IPS-NIHi11 (cell line): ENCODE measurements around the gene TEX35.
A peak's percentile ranks its signal among the peaks of the same experiment; 100 is the strongest.

Experiments used
- DNase-seq: peaks from one replicate; pipeline ENCODE4 v3.0.0; 2012; ENCODE audit warnings: mixed read lengths, low spot score

The TEX35 gene

DNA sequence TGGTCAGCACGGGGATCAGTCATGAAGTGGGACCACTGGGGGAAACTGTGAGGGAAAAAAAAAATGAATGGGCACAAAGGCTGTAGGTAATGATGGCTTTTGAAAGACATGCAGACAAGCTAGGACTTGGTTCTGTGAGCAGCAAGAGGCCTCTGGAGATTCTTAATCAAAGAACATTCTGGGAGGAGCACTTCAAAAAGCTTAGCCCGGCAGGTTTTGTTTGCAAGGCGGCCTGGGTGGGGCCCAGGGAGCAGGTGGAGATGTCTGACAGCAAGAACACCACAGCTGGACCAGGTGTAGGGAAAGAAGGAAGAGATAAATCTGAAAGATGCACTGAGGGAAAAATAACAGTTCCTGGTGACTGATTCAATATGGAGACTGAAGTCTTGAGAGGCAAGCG is 6.0 kb downstream of the TEX35 start:
- DNase-seq: no peak

DNA sequence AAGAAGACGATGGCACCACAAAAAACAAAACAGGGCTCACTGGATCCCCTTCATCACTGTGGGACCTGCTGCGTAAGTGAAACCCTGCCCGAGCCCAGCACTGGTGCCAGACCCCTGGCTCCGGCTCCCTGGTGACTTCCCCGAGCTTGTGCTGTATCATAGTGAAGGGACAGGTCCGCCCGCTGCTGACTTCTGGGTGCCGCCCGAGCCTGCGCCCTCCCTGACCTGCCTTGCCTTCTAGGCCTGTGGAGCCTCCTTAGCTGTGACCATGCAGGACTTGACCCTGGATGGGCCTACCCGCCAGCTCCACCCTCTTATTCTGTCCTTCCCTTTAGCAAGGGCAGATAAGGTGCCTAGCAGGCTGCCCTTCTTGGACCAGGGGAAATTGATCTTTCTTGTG is 7.9 kb downstream of the TEX35 start:
- no peak for DNase-seq

DNA sequence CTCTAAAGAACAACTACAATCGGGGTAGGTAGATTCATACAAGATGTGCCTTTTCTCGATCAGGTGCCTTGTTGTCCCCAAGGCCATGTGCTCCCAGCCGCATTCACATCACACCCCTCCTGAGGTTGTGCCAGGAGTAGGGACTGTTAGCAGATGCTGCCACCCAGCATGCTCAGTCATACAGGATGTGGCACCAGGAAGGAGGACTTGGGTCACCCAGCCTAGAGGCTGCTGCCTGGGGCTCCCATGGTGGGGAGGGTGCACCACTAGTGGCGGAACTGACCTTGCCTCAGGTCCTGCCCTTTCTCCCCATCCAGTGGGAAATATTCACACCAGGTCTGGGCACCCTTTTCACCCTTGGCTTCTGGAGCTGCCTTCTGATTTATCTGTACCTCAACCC is 8.3 kb downstream of the TEX35 start:
- DNase-seq: no peak

DNA sequence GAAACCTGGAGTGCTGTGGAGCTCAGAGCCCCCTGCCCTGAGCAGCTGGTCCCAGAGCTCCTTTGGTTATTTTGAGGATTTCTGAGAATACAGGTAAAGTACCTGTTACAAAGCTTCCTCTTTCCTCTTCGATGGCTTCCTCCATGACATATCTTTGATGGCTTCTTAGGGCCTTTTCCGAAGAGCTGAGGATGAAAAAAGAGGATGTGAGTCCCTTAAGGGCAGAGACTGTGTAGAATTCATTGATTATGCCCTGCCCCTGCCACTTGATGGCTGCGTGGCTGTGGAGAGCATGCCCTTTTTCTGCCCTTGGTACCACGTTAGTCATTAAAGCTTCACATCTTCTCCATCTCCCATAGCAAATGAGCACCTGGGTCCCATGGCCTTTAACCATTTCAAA is 14.2 kb downstream of the TEX35 start:
- DNase-seq: no peak

- DNase-seq: no peak
Measured at GRCh38 chr1:178528228-178528952, 15.5 kb downstream of the TEX35 start.

- DNase-seq: no peak
Measured at GRCh38 chr1:178528953-178529335, 16.0 kb downstream of the TEX35 start.

- DNase-seq: peak; percentile 62
Measured at GRCh38 chr1:178529364-178530036, 16.6 kb downstream of the TEX35 start.

DNA sequence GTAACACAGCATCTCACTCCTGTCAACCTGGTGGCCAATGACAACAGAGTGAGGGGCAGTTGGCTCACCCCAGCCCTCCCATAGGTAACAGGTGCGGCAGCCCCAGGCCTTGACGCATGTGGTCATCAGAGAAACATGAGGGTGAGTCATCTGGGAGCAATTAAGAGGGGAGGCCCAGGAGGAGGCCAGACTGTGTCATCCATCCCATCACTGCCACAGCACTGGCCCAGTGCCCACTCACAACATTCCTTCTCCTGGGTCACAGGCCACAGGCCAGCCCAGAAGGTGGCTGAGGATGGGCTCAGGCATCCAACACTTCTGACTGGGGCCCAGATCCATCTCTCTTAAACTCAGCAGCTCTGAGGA is 17.1 kb downstream of the TEX35 start:
- DNase-seq: peak; percentile 50

DNA sequence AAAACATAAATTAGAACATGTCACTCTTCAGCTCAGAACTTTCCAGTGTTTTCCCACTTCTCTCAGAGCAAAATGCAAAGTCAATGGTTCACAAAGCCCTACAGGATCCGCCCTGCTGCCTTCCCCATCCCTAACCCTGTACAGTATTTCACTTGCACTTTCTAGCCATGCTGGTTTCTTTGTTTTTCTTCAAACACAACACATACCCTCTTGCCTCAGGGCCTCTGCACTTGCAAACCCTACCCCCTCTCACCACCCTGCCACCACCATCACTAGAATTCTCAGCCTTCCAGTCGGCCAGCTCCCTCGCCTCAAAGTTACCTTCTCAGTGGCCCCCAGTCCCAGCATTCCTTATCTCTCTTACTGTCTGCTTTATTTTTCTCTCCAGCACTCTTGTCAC is 17.6 kb downstream of the TEX35 start:
- DNase-seq: no peak

- no peak for DNase-seq
Measured at GRCh38 chr1:178531887-178532286, 19.0 kb downstream of the TEX35 start.

DNA sequence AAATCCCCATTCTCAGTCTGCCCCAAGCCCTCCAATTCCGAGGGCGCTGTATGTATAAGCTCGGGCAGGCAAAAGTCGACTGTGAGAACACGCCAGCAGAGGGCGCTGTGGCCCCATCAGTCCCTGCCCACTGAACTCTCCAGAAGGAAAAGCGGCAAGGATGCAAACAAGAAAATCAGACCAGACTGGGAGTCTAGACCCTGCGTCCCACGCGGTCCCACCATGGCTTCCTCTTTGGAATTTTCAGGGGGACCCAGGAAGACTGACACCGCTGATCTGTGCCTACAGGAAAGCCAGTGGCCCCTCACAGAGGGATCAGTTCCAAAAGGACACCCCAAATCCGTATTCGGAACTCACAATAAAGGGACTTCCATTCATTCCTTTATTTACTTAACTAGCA is 19.5 kb downstream of the TEX35 start:
- peak; percentile 90 for DNase-seq

DNA sequence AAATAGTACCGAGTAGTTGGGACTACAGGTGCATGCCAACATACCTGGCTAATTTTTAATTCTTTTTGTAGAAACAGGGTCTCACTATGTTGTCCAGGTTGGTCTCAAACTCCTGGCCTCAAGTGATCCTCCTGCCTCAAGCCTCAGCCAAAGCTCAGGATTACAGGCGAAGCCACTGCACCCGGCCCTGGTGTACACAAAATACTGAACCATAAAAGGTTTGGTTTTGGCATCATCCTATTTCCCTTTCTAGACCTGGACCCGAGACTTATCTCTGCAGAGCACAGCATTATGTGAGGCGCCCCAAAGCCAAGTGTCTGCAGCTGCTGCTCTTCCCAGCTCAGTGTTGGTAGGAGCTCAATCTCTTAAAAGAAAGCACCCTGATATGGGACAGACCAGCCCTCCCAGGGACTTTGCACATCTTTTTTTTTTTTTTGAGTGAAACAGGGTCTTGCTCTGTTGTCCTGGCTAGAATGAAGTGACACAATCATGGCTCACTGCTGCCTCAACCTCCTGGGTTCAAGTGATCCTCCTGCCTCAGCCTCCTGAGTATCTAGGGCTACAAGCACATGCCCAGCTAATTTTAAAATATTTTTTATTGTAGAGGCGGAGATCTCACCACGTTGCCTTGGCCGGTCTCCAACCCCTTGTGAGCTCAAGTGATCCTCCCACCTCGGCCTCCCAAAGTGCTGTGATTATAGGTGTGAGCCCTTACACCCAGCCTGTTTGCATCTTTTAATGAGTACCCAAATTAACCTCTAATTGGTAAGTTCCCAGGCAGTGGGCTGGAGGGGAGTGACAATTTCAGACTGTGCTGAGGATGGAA is 20.4 kb downstream of the TEX35 start:
- no peak for DNase-seq

DNA sequence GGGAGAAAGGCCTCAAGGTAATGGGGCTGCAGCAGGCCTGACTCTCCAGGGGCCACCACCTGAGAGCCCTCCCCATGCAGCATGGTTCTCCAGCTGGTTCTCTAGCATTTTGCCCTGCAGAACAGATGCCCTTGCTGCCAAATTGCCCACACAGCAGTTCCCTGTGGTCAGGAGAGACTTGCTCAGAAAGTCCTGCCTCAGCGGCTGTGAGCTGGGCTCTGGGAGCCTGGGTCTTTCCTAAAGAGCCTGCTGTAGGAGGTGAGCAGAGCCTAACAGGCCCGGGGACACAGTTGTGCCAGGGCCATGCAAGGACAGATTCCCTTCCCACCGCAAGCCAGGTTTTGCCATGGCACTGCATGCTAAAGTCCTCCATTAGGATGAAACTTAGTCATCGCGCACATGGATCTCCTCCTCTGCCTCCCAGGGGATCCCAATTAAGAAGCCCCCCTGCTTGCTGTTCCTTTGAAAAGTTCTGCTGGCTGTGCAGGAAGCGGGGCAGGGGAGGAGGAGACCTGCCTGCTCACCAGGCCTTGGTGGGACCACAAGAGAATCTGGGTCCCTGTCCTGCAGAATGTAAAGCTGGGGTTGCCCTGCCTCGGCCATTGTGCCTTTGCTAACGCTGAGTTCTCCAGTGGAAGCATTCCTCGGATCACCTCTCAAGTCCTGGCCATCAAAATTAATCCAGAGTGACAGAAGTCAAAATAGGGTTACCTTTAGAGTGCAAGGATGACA is 21.4 kb downstream of the TEX35 start:
- DNase-seq: no peak

DNA sequence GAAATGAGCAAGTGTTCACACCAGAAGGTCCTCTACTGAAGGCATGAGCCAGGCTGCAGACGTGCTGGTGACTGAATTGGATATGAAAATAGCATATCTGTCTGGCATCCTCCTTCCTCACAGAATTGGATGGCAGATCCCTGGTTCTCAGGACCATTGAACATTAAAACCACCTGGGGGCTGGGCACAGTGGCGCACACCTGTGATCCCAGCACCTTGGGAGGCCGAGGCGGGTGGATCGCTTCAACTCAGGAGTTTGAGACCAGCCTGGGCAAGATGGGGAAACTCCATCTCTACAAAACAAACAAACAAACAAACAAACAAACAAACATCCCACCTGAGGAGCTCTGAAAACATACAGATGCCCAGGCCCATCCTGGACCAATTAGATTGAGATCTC is 23.4 kb downstream of the TEX35 start:
- DNase-seq: no peak

DNA sequence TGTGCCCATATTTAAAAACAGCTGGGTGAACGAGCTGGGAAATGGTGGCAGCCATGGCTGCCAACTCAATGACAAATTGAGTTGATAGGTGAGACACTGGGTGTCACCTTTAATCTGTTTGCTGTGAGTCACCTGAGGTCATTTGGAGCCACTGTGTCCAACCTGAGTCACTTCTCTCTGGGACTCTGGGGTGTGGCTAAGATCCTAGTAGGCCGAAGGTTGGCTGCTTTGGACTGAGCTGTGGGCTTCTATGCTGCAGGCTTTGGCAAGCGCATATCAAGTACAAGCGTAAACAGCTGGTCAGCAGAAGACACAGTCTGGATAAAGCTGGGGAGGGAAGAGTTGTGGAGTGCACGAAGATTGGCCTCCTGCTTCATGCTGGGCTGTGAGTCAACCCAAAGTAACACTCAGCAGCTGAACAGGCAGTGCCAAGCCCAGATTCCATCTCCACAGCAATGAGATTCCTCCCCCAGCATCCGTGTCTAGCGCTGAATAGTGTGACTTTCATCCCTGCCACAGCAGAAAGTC is 24.0 kb downstream of the TEX35 start:
- no peak for DNase-seq

- DNase-seq: no peak
Measured at GRCh38 chr1:178537382-178538090, 24.6 kb downstream of the TEX35 start.

DNA sequence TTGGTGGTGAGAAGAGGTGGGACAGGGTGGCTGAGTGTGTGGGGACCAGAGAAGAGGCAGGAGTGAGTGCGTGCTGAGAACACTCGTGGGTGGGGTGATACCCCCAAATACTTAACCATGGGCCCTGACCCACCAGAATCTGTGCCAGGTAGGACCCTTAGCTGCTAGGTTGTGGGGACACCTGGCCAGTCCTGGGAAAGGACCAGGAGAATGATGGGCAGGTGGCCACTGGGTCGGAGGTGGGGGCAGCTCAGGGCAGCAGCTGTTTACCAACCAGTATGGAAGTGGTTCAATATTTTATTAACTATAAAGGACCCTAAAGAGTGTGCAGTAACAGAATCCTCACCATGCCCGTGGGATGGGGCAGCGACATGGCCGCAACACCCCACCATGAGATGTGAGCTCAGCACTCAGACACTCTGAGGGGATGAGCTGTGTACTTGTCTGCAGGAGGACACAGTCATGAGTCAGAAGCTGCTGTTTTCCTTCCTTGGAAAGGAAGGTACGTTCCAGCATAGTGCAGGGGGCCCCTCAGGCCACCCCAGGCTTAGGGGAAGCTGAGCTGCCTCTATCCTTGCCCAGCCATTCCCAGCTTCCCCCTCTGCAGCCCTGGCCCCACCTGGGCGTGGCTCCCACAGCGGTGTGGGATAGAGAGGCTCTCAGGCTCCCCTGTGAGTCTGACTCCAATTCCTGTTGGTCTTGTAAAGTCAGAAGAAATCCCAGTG is 25.4 kb downstream of the TEX35 start:
- DNase-seq: no peak

DNA sequence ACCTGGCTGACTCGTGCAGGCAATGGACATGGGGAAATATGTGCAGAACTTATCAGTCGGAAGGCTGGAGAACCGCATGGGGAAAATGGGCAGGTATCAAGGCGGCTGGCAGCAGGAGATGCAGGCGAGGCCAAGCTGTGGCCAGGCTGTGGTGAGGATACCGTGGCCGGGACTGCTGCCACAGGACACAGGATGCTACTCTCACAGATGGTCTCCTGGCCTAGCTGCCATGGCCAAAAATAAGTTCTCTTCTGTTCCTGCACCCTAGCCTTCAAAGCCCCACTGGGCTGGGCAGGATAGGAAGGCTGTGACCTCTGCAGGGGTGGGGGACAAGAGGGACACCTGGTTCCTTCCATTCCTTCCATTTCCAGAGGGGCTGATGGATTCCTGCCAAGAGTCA is 26.4 kb downstream of the TEX35 start:
- no peak for DNase-seq

GRCh38 chr1:178540204-178540603 is 27.3 kb downstream of the TEX35 start:
- DNase-seq: no peak

- DNase-seq: no peak
Measured at GRCh38 chr1:178540646-178541045, 27.7 kb downstream of the TEX35 start.

GRCh38 chr1:178541379-178541778 is 28.5 kb downstream of the TEX35 start:
- no peak for DNase-seq
